Aorta (tissue), 5 donors: ENCODE results near the gene ADRB2. TPM values are rescaled to one million over a fixed set of nuclear protein-coding genes. Genes with fewer than 3 reads are reported as not detected.

Source experiments
- ATAC-seq: fragments of 200-7000 bp; cut with Tn5 transposase; one replicate; pipeline ENCODE4 v1.9.1; 2022; ENCODE audit warnings: moderate library complexity; ENCODE audit not compliant: low FRiP score
- DNase-seq, 2 donors: peaks; one replicate each; pipeline ENCODE4 v3.0.0-alpha.2; 2020
- H3K27ac ChIP-seq, 2 donors: one replicate each; pipeline ENCODE4 v1.5.1; 2013; ENCODE audit warnings: low read length in 2 of 2, mild to moderate bottlenecking in 2 of 2, moderate library complexity in 2 of 2, control low read depth in 1 of 2, inconsistent platforms in 1 of 2, low read depth in 1 of 2
- H3K27me3 ChIP-seq, 2 donors: one replicate each; pipeline ENCODE4 v1.6.1; 2013; ENCODE audit warnings: control low read depth in 1 of 2, low read length in 1 of 2, mild to moderate bottlenecking in 1 of 2, moderate library complexity in 1 of 2; ENCODE audit not compliant: insufficient read depth in 2 of 2, control insufficient read depth in 1 of 2
- H3K36me3 ChIP-seq, 2 donors: one replicate each; pipeline ENCODE4 v1.6.1; 2013; ENCODE audit warnings: control low read depth in 1 of 2, low read length in 1 of 2, mild to moderate bottlenecking in 1 of 2; ENCODE audit not compliant: insufficient read depth in 2 of 2, control insufficient read depth in 1 of 2
- H3K4me1 ChIP-seq, 2 donors: one replicate each; pipeline ENCODE4 v1.6.1; 2013; ENCODE audit warnings: low read length in 2 of 2, control low read depth in 1 of 2, mild to moderate bottlenecking in 1 of 2, moderate library complexity in 1 of 2; ENCODE audit not compliant: insufficient read depth in 2 of 2, control insufficient read depth in 1 of 2
- H3K4me3 ChIP-seq, 2 donors: one replicate each; pipeline ENCODE4 v1.5.1; 2013; ENCODE audit warnings: low read length in 2 of 2, control low read depth in 1 of 2, mild to moderate bottlenecking in 1 of 2
- H3K9me3 ChIP-seq: one replicate; pipeline ENCODE4 v1.6.1; 2013; ENCODE audit warnings: mild to moderate bottlenecking, low read length; ENCODE audit not compliant: control insufficient read depth
- WGBS, 2 donors: extraction: QIAGEN DNeasy Blood & Tissue Kit; methylation state at CpG; one replicate each; pipeline ENCODE4 v1.1.7; 2013; 5-methylcytosine and 5-hydroxymethylcytosine counted together
- intact Hi-C, 2 donors: fragments of 100-400 bp; cut with DNase I; formaldehyde crosslinking; loops; one replicate each; pipeline versions ENCODE4 v1.14.2 to v1.15.0; 2022
- polyA plus RNA-seq, 2 donors: library from polyadenylated mRNA; stranded (reverse); fragments of 200-250 nt; gene quantifications; one replicate each; pipeline ENCODE4 v1.2.3, GENCODE V29; 2013
- total RNA-seq, 2 donors: library from RNA; stranded (reverse); fragmentation: NEBNext Ultra II Directional; extraction: Animal tissue kit (Norgen Biotek cat#: 25700); gene quantifications; one replicate each; pipeline ENCODE4 v1.2.1, GENCODE V29; 2021
- donor health status: healthy with polysubstance abuse.
- donor health status: Bipolar disorder and iron deficiency.
- donor health status: DM: no; HTN: no; CAD: no.
- donor health status: DM: no; HTN: no; CAD: no.
- donor health status: DM: yes; HTN: yes; CAD: no.

The ADRB2 gene
- total and polyA plus RNA-seq, 4 donors, result 0.13 to 4.5 (median 1.4) TPM

GRCh38 chr5:148831590-148832565 lies 5.5 kb downstream of the ADRB2 start:
- ATAC-seq (no peak), DNase-seq (peak in 1 of 2 donors; percentile 62)
- no peaks in the 10 kb centered on the region for H3K27me3 ChIP-seq
- no peak overlapping the region for H3K4me3 ChIP-seq
- WGBS, 2 donors, result 64 to 69% methylated on average over 8 of the region's 8 CpGs
- peaks cover 0 to 6% of the 10 kb centered on the region in 2 donors for H3K4me1 ChIP-seq
- no peaks in the 10 kb centered on the region for H3K9me3 ChIP-seq
- no peaks in the 10 kb centered on the region for H3K36me3 ChIP-seq
- intact Hi-C loops, result no loop called here
- no peak overlapping the region for H3K27ac ChIP-seq

GRCh38 chr5:148833122-148833521 lies 6.7 kb downstream of the ADRB2 start:
- Histone ChIP-seq H3K27me3 (no peaks in the 10 kb centered on the region), H3K36me3 (no peaks in the 10 kb centered on the region), H3K9me3 (no peaks in the 10 kb centered on the region), H3K27ac (no peak overlapping the region), H3K4me1 (peaks cover 0 to 6% of the 10 kb centered on the region in 2 donors), H3K4me3 (no peak overlapping the region)
- WGBS, 2 donors, result 48 to 85% methylated on average over 2 of the region's 2 CpGs
- intact Hi-C loops, result no loop called here
- ATAC-seq (no peak), DNase-seq (no peak)

- H3K36me3 ChIP-seq, result no peaks in the 10 kb centered on the region
- no peaks in the 10 kb centered on the region for H3K9me3 ChIP-seq
- no peak for DNase-seq
- peaks cover 0 to 6% of the 10 kb centered on the region in 2 donors for H3K4me1 ChIP-seq
- H3K27ac ChIP-seq, result no peak overlapping the region
- WGBS, 2 donors, result 95 to 96% methylated on average over 2 of the region's 2 CpGs
- H3K27me3 ChIP-seq, result no peaks in the 10 kb centered on the region
- intact Hi-C loops, result no loop called here
- ATAC-seq, result no peak
- no peak overlapping the region for H3K4me3 ChIP-seq
Measured at GRCh38 chr5:148833925-148834324, 7.5 kb downstream of the ADRB2 start.

GRCh38 chr5:148834689-148835088 lies 8.3 kb downstream of the ADRB2 start:
- no peak for ATAC-seq
- intact Hi-C loops, result no loop called here
- WGBS, 2 donors, result 96 to 97% methylated on average over 4 of the region's 4 CpGs

GRCh38 chr5:148836272-148837250 lies 10.2 kb downstream of the ADRB2 start:
- peaks cover 0 to 3% of the 10 kb centered on the region in 2 donors for H3K4me1 ChIP-seq
- WGBS, 2 donors, result 90 to 94% methylated on average over 11 of the region's 11 CpGs
- no peak for ATAC-seq
- H3K4me3 ChIP-seq, result no peak overlapping the region
- no peaks in the 10 kb centered on the region for H3K9me3 ChIP-seq
- no peaks in the 10 kb centered on the region for H3K36me3 ChIP-seq
- H3K27me3 ChIP-seq, result no peaks in the 10 kb centered on the region
- intact Hi-C loops, result no loop called here
- no peak overlapping the region for H3K27ac ChIP-seq
- no peak for DNase-seq

More at GRCh38 chr5:148834689-148835088, 8.3 kb downstream of the ADRB2 start:
- Histone ChIP-seq H3K27me3 (no peaks in the 10 kb centered on the region), H3K36me3 (no peaks in the 10 kb centered on the region), H3K27ac (no peak overlapping the region), H3K4me1 (peaks cover 0 to 4% of the 10 kb centered on the region in 2 donors), H3K9me3 (no peaks in the 10 kb centered on the region), H3K4me3 (no peak overlapping the region)
- no peak for DNase-seq

- no peaks in the 10 kb centered on the region for H3K27me3 ChIP-seq
- no peak overlapping the region for H3K4me3 ChIP-seq
- intact Hi-C loops, result no loop called here
- 97 to 98% methylated on average over 3 of the region's 3 CpGs for WGBS, 2 donors
- H3K36me3 ChIP-seq, result no peaks in the 10 kb centered on the region
- ATAC-seq, result no peak
- peaks cover 0 to 3% of the 10 kb centered on the region in 2 donors for H3K4me1 ChIP-seq
- no peaks in the 10 kb centered on the region for H3K9me3 ChIP-seq
- no peak overlapping the region for H3K27ac ChIP-seq
- no peak for DNase-seq
Measured at GRCh38 chr5:148837383-148837782, 11.0 kb downstream of the ADRB2 start.

- ATAC-seq (no peak), DNase-seq (no peak)
- no peaks in the 10 kb centered on the region for H3K36me3 ChIP-seq
- no peak overlapping the region for H3K27ac ChIP-seq
- intact Hi-C loops, result no loop called here
- no peaks in the 10 kb centered on the region for H3K9me3 ChIP-seq
- 94 to 95% methylated on average over 1 of the region's 1 CpG for WGBS, 2 donors
- no peaks in the 10 kb centered on the region for H3K4me1 ChIP-seq
- no peak overlapping the region for H3K4me3 ChIP-seq
- no peaks in the 10 kb centered on the region for H3K27me3 ChIP-seq
Measured at GRCh38 chr5:148838357-148838756, 11.9 kb downstream of the ADRB2 start.

GRCh38 chr5:148839960-148840359 lies 13.5 kb downstream of the ADRB2 start:
- no peaks in the 10 kb centered on the region for H3K9me3 ChIP-seq
- H3K4me1 ChIP-seq, result no peaks in the 10 kb centered on the region
- H3K4me3 ChIP-seq, result no peak overlapping the region
- 86 to 87% methylated on average over 4 of the region's 4 CpGs for WGBS, 2 donors
- H3K27ac ChIP-seq, result no peak overlapping the region
- ATAC-seq (no peak), DNase-seq (no peak)
- no peaks in the 10 kb centered on the region for H3K27me3 ChIP-seq
- intact Hi-C loops, result no loop called here
- no peaks in the 10 kb centered on the region for H3K36me3 ChIP-seq
